Mucosa of descending colon (tissue), 3 donors: ENCODE measurements around the gene HELZ. TPM values are rescaled to one million over a fixed set of nuclear protein-coding genes. Genes with fewer than 3 reads are reported as not detected.
"Not testable (repeated sequence)": the region's sequence is repeated elsewhere in the genome, so short reads cannot be mapped to it uniquely, and the experiment has no call there.

Experiments
- ATAC-seq: fragments of 200-7000 bp; cut with Tn5 transposase; one replicate; pipeline ENCODE4 v1.9.1; 2020; ENCODE audit warnings: mild to moderate bottlenecking, moderate library complexity
- DNase-seq, 3 donors: peaks; one replicate each; pipeline ENCODE4 v3.0.0-alpha.2; 2020
- H3K36me3 ChIP-seq: fragments of 200-600 bp; one replicate; pipeline ENCODE4 v1.8.0; 2021; ENCODE audit warnings: low read depth, mild to moderate bottlenecking
- H3K4me1 ChIP-seq: fragments of 200-600 bp; one replicate; pipeline ENCODE4 v1.8.0; 2021; ENCODE audit warnings: low read depth, mild to moderate bottlenecking
- H3K4me3 ChIP-seq: fragments of 200-600 bp; one replicate; pipeline ENCODE4 v1.8.0; 2021; ENCODE audit warnings: mild to moderate bottlenecking
- H3K9me3 ChIP-seq: fragments of 200-600 bp; one replicate; pipeline ENCODE4 v1.8.0; 2021; ENCODE audit warnings: mild to moderate bottlenecking
- intact Hi-C, 2 donors: fragments of 100-400 bp; cut with DNase I in 1 of 2; cut with micrococcal nuclease in 1 of 2; formaldehyde crosslinking; loops; one replicate each; pipeline versions ENCODE4 v1.11.0 to v1.11.1; 2022; cut with DNase I, micrococcal nuclease
- total RNA-seq, 3 donors: library from RNA; stranded (reverse); fragmentation: NEBNext Ultra II Directional in 2 of 3; extraction: Animal tissue kit (Norgen Biotek cat#: 25700) in 2 of 3; gene quantifications; one replicate each; pipeline versions ENCODE4 v1.2.1 to v1.2.4, GENCODE V29; 2021 to 2023
- TF ChIP-seq, protein P1 (sequence below): fragments of 200-600 bp; IDR thresholded peaks from one replicate; pipeline ENCODE4 v1.8.0; 2022; ENCODE audit warnings: antibody characterized with exemption, mild to moderate bottlenecking
- donor health status: DM: no; HTN: no; CAD: no; lungs with moderate emphysema.
- donor health status: DM: no; HTN: no; CAD: no.
- donor health status: DM: no; HTN: yes; CAD: no.

The HELZ gene
- total RNA-seq, 3 donors from 2014 or later, result 43.2 to 65.3 (median 43.3) TPM

DNA sequence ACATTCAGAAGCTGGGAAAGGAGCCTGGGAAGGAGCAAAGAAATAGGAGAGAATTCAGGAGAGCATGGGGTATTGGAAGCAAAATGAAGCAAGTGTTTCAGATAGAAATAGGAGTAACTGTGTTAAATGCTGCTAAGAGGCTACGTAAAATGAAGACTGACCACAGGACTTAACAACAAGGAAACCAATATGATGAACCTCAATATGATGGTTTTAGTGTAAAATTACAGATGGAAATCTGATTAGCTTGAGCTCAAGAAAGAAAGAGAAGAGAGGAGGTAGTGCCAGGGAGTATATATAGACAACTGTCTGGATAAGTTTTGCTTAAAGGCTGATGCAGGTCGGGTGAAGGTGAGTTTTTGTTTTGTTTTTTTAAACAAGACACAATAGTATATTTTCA, 92.2 kb downstream of the HELZ start:
- TF ChIP-seq, protein P1, sequence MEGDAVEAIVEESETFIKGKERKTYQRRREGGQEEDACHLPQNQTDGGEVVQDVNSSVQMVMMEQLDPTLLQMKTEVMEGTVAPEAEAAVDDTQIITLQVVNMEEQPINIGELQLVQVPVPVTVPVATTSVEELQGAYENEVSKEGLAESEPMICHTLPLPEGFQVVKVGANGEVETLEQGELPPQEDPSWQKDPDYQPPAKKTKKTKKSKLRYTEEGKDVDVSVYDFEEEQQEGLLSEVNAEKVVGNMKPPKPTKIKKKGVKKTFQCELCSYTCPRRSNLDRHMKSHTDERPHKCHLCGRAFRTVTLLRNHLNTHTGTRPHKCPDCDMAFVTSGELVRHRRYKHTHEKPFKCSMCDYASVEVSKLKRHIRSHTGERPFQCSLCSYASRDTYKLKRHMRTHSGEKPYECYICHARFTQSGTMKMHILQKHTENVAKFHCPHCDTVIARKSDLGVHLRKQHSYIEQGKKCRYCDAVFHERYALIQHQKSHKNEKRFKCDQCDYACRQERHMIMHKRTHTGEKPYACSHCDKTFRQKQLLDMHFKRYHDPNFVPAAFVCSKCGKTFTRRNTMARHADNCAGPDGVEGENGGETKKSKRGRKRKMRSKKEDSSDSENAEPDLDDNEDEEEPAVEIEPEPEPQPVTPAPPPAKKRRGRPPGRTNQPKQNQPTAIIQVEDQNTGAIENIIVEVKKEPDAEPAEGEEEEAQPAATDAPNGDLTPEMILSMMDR, result no peak
- Histone ChIP-seq H3K36me3 (no peaks in the 10 kb centered on the region), H3K4me3 (no peak overlapping the region), H3K4me1 (peaks cover 5% of the 10 kb centered on the region), H3K9me3 (no peaks in the 10 kb centered on the region)
- ATAC-seq (no peak), DNase-seq (no peak)
- intact Hi-C loops, result no loop called here

DNA sequence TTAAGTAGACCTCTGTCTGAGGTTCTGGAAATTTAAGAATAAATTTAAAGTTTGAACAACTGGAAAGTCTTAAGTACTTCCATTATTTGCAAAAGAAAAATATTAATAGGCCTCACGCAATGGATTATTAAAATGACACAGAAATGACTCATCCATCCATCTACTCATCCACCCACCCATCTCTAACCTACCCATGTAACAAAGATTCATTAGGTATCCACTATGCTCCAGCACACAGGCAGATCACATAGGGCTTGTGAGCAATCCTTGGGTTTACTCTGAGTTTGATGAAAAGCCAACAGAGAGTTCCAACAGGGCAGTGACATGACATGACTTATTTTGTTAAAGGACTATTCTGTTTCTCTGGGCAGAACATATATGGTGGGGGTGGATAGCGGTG, 93.3 kb downstream of the HELZ start:
- TF ChIP-seq, protein P1, result no peak
- Histone ChIP-seq H3K9me3 (no peaks in the 10 kb centered on the region), H3K4me3 (no peak overlapping the region), H3K4me1 (peaks cover 5% of the 10 kb centered on the region), H3K36me3 (no peaks in the 10 kb centered on the region)
- ATAC-seq, result no peak
- DNase-seq, result no peak
- intact Hi-C loops, result no loop called here

GRCh38 chr17:67150826-67151225, 94.2 kb downstream of the HELZ start:
- intact Hi-C loops, result no loop called here
- TF ChIP-seq, protein P1, result no peak
- peaks cover 5% of the 10 kb centered on the region for H3K4me1 ChIP-seq
- DNase-seq (peak in 1 of 3 donors; percentile 14), ATAC-seq (peak; percentile 90)
- no peaks in the 10 kb centered on the region for H3K36me3 ChIP-seq
- H3K4me3 ChIP-seq, result no peak overlapping the region
- H3K9me3 ChIP-seq, result no peaks in the 10 kb centered on the region

GRCh38 chr17:67148352-67148751, 96.6 kb downstream of the HELZ start:
- Histone ChIP-seq H3K9me3 (no peaks in the 10 kb centered on the region), H3K4me3 (no peak overlapping the region), H3K4me1 (peaks cover 5% of the 10 kb centered on the region), H3K36me3 (no peaks in the 10 kb centered on the region)
- DNase-seq (no peak), ATAC-seq (no peak)
- TF ChIP-seq, protein P1, result no peak
- intact Hi-C loops, result no loop called here

DNA sequence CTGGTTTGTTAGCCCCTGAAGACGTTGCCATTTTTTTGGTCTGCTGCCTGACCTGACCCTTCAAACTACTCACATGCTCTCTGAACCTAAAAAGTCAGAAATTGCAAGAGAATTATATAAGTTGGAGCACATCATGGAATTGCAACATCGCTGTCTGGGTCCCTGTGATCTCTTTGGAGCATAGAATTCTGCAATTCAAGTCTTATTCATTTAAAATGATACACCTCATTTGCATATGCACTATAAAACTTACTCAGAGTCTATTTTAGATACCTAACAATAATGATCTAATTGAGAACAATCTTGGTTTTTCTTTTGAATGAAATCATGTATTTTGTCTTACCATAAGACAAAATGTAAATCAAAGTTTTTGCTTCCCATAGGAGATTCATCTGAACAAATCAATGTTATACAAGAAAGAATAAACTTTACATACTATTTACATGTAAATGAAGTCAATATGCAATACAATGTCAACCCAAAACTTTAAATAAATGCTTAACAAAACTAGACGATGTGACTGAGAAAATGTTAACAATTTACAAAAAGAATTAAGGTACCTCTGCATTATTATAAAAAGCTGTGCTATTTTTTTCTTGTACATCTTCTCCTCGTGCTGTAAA, 99.7 kb downstream of the HELZ start:
- intact Hi-C loops, result no loop called here
- Histone ChIP-seq H3K4me3 (no peak overlapping the region), H3K36me3 (no peaks in the 10 kb centered on the region), H3K4me1 (no peaks in the 10 kb centered on the region), H3K9me3 (no peaks in the 10 kb centered on the region)
- TF ChIP-seq, protein P1, result no peak
- ATAC-seq, result no peak
- no peak for DNase-seq

GRCh38 chr17:67143318-67143717, 101.7 kb downstream of the HELZ start:
- no peak for DNase-seq
- TF ChIP-seq, protein P1, result no peak
- H3K36me3 ChIP-seq, result no peaks in the 10 kb centered on the region
- no peak overlapping the region for H3K4me3 ChIP-seq
- no peak for ATAC-seq
- intact Hi-C loops, result no loop called here
- no peaks in the 10 kb centered on the region for H3K4me1 ChIP-seq
- no peaks in the 10 kb centered on the region for H3K9me3 ChIP-seq

DNA sequence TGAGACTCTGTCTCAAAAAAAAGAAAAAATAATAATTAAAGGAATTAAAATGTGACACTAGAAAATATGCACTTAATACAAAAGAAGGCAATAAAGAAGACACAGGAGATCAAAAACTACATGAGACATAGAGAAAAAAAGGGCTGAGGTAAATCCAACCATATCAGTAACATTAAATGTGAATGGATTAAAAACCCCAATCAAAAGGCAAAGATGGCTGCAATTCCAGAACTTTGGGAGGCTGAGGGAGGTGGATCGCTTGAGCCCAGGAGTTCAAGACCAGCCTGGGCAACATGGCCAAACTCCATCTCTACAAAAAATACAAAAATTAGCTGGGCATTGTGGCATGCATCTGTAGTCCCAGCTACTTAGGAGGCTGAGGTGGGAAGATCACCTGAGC, 103.0 kb downstream of the HELZ start:
- H3K4me3 ChIP-seq, H3K36me3 ChIP-seq, H3K9me3 ChIP-seq, intact Hi-C loops, DNase-seq, ATAC-seq, H3K4me1 ChIP-seq: not testable (repeated sequence)
